Measurements from ENCODE around the gene GAB1.

Gene GAB1

GRCh38 chr4:143336781-143337599 is at the start of gene GAB1:
Gene GAB1 (plus strand): TSS chr4:143336876. CDS start chr4:143337189, 313 bp downstream.
- no peak for DNase-seq (ENCODE audit: low read depth in 2 of 2)

GRCh38 chr4:143287572-143287923 is 49.1 kb upstream of the GAB1 start:
- no peak for DNase-seq (ENCODE audit: low read depth in 2 of 2)

- no peak for DNase-seq (ENCODE audit: low read depth in 2 of 2)
Observed at GRCh38 chr4:143288171-143288570, 48.5 kb upstream of the GAB1 start.

GRCh38 chr4:143289370-143289769 is 47.3 kb upstream of the GAB1 start:
- DNase-seq (ENCODE audit: low read depth in 2 of 2): no peak

- no peak for DNase-seq (ENCODE audit: low read depth in 2 of 2)
Observed at GRCh38 chr4:143291314-143291713, 45.4 kb upstream of the GAB1 start.

- no peak for DNase-seq (ENCODE audit: low read depth in 2 of 2)
Observed at GRCh38 chr4:143292858-143293257, 43.8 kb upstream of the GAB1 start.

GRCh38 chr4:143294310-143294709 is 42.4 kb upstream of the GAB1 start:
- DNase-seq (ENCODE audit: low read depth in 2 of 2): no peak

GRCh38 chr4:143294710-143295275 is 41.9 kb upstream of the GAB1 start:
- DNase-seq (ENCODE audit: low read depth in 2 of 2): no peak

- no peak for DNase-seq (ENCODE audit: low read depth in 2 of 2)
Observed at GRCh38 chr4:143296397-143297067, 40.1 kb upstream of the GAB1 start.

- DNase-seq (ENCODE audit: low read depth in 2 of 2): no peak
Observed at GRCh38 chr4:143300860-143301259, 35.8 kb upstream of the GAB1 start.

GRCh38 chr4:143302536-143302935 is 34.1 kb upstream of the GAB1 start:
- DNase-seq (ENCODE audit: low read depth in 2 of 2): no peak

- no peak for DNase-seq (ENCODE audit: low read depth in 2 of 2)
Observed at GRCh38 chr4:143306788-143307187, 29.9 kb upstream of the GAB1 start.

GRCh38 chr4:143307531-143307930 is 29.1 kb upstream of the GAB1 start:
- DNase-seq (ENCODE audit: low read depth in 2 of 2): no peak

GRCh38 chr4:143308377-143308776 is 28.3 kb upstream of the GAB1 start:
- DNase-seq (ENCODE audit: low read depth in 2 of 2): no peak

- no peak for DNase-seq (ENCODE audit: low read depth in 2 of 2)
Observed at GRCh38 chr4:143311924-143312323, 24.8 kb upstream of the GAB1 start.

- DNase-seq (ENCODE audit: low read depth in 2 of 2): no peak
Observed at GRCh38 chr4:143313521-143313920, 23.2 kb upstream of the GAB1 start.

GRCh38 chr4:143313996-143314395 is 22.7 kb upstream of the GAB1 start:
- DNase-seq (ENCODE audit: low read depth in 2 of 2): no peak

- no peak for DNase-seq (ENCODE audit: low read depth in 2 of 2)
Observed at GRCh38 chr4:143320113-143320512, 16.6 kb upstream of the GAB1 start.

GRCh38 chr4:143326735-143327134 is 9.9 kb upstream of the GAB1 start:
- no peak for DNase-seq (ENCODE audit: low read depth in 2 of 2)

- no peak for DNase-seq (ENCODE audit: low read depth in 2 of 2)
Observed at GRCh38 chr4:143329985-143330384, 6.7 kb upstream of the GAB1 start.

GRCh38 chr4:143335979-143336780 is 496 bp upstream of the GAB1 start:
- no peak for DNase-seq (ENCODE audit: low read depth in 2 of 2)

GRCh38 chr4:143337600-143338287 is 1.1 kb downstream of the GAB1 start:
- DNase-seq (ENCODE audit: low read depth in 2 of 2): no peak

All from stimulated activated CD4-positive, alpha-beta T cell treated with anti-CD3 and anti-CD28 coated beads, Interleukin-1b, Interleukin-23, amount 100 ng/mL, for 1 hour (primary cell).